Endodermal cell (in vitro differentiated cells): ENCODE measurements around the gene NFIL3. TPM values are rescaled to one million over a fixed set of nuclear protein-coding genes. Genes with fewer than 3 reads are reported as not detected.

Experiments
- DNase-seq: peaks from one replicate; pipeline ENCODE4 v3.0.0-alpha.2; 2017
- H3K27ac ChIP-seq: 2 replicates; pipeline ENCODE4 v1.5.1; 2013; ENCODE audit warnings: mild to moderate bottlenecking, low read depth, low read length, moderate library complexity
- H3K27me3 ChIP-seq: 2 replicates; pipeline ENCODE4 v1.6.1; 2013; ENCODE audit warnings: mild to moderate bottlenecking, low read length, moderate library complexity; ENCODE audit not compliant: insufficient read depth, control insufficient read depth, poor library complexity, severe bottlenecking
- H3K36me3 ChIP-seq: 2 replicates; pipeline ENCODE4 v1.7.0; 2013; ENCODE audit warnings: mild to moderate bottlenecking, low read length, moderate library complexity; ENCODE audit not compliant: control insufficient read depth, insufficient read depth
- H3K4me1 ChIP-seq: one replicate; pipeline ENCODE4 v1.7.0; 2013; ENCODE audit warnings: low read length; ENCODE audit not compliant: control insufficient read depth, insufficient read depth
- H3K4me3 ChIP-seq: 2 replicates; pipeline ENCODE4 v1.5.1; 2013; ENCODE audit warnings: mild to moderate bottlenecking, low read length, moderate library complexity
- H3K9ac ChIP-seq: 2 replicates; pipeline ENCODE4 v1.6.1; 2013; ENCODE audit warnings: mild to moderate bottlenecking, low read length, moderate library complexity; ENCODE audit not compliant: poor library complexity, severe bottlenecking; ENCODE audit errors: extremely low read depth
- H3K9me3 ChIP-seq: 2 replicates; pipeline ENCODE4 v1.6.1; 2013; ENCODE audit warnings: mild to moderate bottlenecking, low read length, moderate library complexity; ENCODE audit not compliant: control insufficient read depth
- H3K27ac Mint-ChIP-seq: 2 replicates; pipeline ENCODE4 v1.8.0; 2020; ENCODE audit warnings: mixed read lengths
- H3K27me3 Mint-ChIP-seq: 2 replicates; pipeline ENCODE4 v1.8.0; 2021; ENCODE audit warnings: mild to moderate bottlenecking, mixed read lengths; ENCODE audit not compliant: insufficient read depth
- H3K36me3 Mint-ChIP-seq: 2 replicates; pipeline ENCODE4 v1.8.0; 2020; ENCODE audit warnings: low read depth, mixed read lengths
- H3K4me1 Mint-ChIP-seq: 2 replicates; pipeline ENCODE4 v1.8.0; 2020; ENCODE audit warnings: mixed read lengths
- H3K4me3 Mint-ChIP-seq: 2 replicates; pipeline ENCODE4 v1.8.0; 2020; ENCODE audit warnings: mild to moderate bottlenecking, moderate library complexity, mixed read lengths
- H3K9me3 Mint-ChIP-seq: 2 replicates; pipeline ENCODE4 v1.8.0; 2020; ENCODE audit warnings: mild to moderate bottlenecking, mixed read lengths
- CTCF ChIP-seq: fragments of 200-600 bp; sonication (generic); conservative IDR thresholded peaks from 2 replicates; pipeline ENCODE4 v1.5.0; 2021; ENCODE audit warnings: antibody characterized with exemption, mild to moderate bottlenecking
- WGBS, 2 experiments: methylation state at CpG; one replicate each; pipeline versions ENCODE4 v1.1.5 to v1.1.7; 2013; ENCODE audit warnings: missing lambda C conversion rate in 2 of 2, mixed read lengths in 1 of 2; ENCODE audit not compliant: insufficient coverage in 1 of 2, insufficient read length in 1 of 2; 5-methylcytosine and 5-hydroxymethylcytosine counted together
- total RNA-seq, 2 donors: library from RNA; stranded (reverse); fragmentation: NEBNext Ultra II Directional in 1 of 2; extraction: Animal tissue kit (Norgen Biotek cat#: 25700) in 1 of 2; gene quantifications; 2 replicates in 1 of 2; 3 replicates in 1 of 2; pipeline ENCODE4 v1.2.1, GENCODE V29; 2021

The NFIL3 gene
- total RNA-seq, 2 donors from 2014 or later, result 13.5 to 17.4 TPM

GRCh38 chr9:91386765-91387164 is 36.9 kb downstream of the NFIL3 start:
- H3K9me3 Mint-ChIP-seq, result peaks cover 7% of the 10 kb centered on the region
- no peaks in the 10 kb centered on the region for H3K27me3 ChIP-seq

DNA sequence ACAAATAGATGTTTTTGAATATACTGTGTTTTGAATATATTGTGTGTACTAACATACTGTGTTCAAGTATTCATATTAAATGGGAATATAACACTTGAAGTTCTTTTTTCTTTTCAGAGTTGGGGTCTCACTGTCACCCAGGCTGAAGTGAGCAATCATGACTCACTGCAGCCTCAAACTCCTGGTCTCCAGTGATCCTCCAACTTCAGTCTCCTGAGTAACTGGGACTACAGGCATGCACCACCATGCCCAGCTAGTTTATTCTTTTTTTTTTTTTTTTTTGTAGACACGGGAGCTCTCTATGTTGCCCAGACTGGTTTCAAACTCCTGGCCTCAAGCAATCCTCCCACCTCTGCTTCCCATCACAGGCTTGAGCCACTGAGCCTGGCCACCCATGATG is 38.7 kb downstream of the NFIL3 start:
- Histone ChIP-seq H3K4me3 (no peak overlapping the region), H3K27ac (no peak overlapping the region), H3K27me3 (no peaks in the 10 kb centered on the region), H3K9me3 (no peaks in the 10 kb centered on the region), H3K4me1 (no peaks in the 10 kb centered on the region), H3K36me3 (no peaks in the 10 kb centered on the region), H3K9ac (no peak overlapping the region)
- WGBS, 2 experiments, result 80% methylated on average over 1 of the region's 1 CpG; no CpG with 5 or more reads in 1 of the 2 experiments
- DNase-seq, result no peak
- TF ChIP-seq CTCF, result no peak
- peaks cover 4% of the 10 kb centered on the region for H3K27me3 Mint-ChIP-seq
- H3K36me3 Mint-ChIP-seq, result no peaks in the 10 kb centered on the region
- no peak overlapping the region for H3K27ac Mint-ChIP-seq
- no peaks in the 10 kb centered on the region for H3K4me1 Mint-ChIP-seq
- H3K4me3 Mint-ChIP-seq, result no peak overlapping the region
- peaks cover 7% of the 10 kb centered on the region for H3K9me3 Mint-ChIP-seq

More at GRCh38 chr9:91386765-91387164, 36.9 kb downstream of the NFIL3 start:
- no peaks in the 10 kb centered on the region for H3K9me3 ChIP-seq
- H3K36me3 Mint-ChIP-seq, result no peaks in the 10 kb centered on the region
- H3K27me3 Mint-ChIP-seq, result no peaks in the 10 kb centered on the region
- no peaks in the 10 kb centered on the region for H3K4me1 ChIP-seq
- H3K4me3 ChIP-seq, result no peak overlapping the region
- H3K9ac ChIP-seq, result no peak overlapping the region
- no peak overlapping the region for H3K27ac ChIP-seq
- DNase-seq, result no peak
- no peak overlapping the region for H3K27ac Mint-ChIP-seq
- TF ChIP-seq CTCF, result no peak
- no peaks in the 10 kb centered on the region for H3K36me3 ChIP-seq
- H3K4me1 Mint-ChIP-seq, result no peaks in the 10 kb centered on the region
- no peak overlapping the region for H3K4me3 Mint-ChIP-seq

DNA sequence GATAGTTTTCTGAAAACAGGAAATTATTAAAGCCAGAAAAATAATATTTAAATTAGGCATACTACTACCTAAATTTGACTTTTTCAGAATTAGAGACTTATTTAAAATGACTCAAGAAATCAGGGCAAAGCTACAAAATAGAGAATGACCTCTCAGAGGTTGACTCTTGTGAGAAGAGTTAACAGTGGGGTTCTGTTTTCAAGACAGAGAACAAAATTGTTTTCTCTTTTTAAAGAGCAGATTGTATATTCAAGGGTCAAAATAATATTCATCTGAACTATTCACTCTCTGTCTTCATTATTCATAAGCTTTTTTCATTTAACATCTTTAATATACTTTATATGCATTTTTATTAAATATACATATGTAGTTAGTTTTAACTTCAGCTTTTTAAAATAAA is 40.1 kb downstream of the NFIL3 start:
- H3K27ac Mint-ChIP-seq, result no peak overlapping the region
- H3K27ac ChIP-seq, result no peak overlapping the region
- H3K27me3 ChIP-seq, result no peaks in the 10 kb centered on the region
- no peak for TF ChIP-seq CTCF
- H3K27me3 Mint-ChIP-seq, result peaks cover 4% of the 10 kb centered on the region
- H3K4me1 ChIP-seq, result no peaks in the 10 kb centered on the region
- H3K4me3 Mint-ChIP-seq, result no peak overlapping the region
- H3K4me1 Mint-ChIP-seq, result no peaks in the 10 kb centered on the region
- H3K4me3 ChIP-seq, result no peak overlapping the region
- DNase-seq, result no peak
- H3K9me3 ChIP-seq, result peaks cover 3% of the 10 kb centered on the region
- H3K9ac ChIP-seq, result no peak overlapping the region
- H3K9me3 Mint-ChIP-seq, result peaks cover 7% of the 10 kb centered on the region
- H3K36me3 ChIP-seq, result no peaks in the 10 kb centered on the region
- H3K36me3 Mint-ChIP-seq, result no peaks in the 10 kb centered on the region
